Naive thymus-derived CD8-positive, alpha-beta T cell (primary cell): ENCODE data around the gene C1orf122. TPM values are rescaled to one million over a fixed set of nuclear protein-coding genes. Genes with fewer than 3 reads are reported as not detected.
"Not testable (repeated sequence)": the region's sequence is repeated elsewhere in the genome, so short reads cannot be mapped to it uniquely, and the experiment has no call there.

Experiments used
- ATAC-seq, 2 donors: fragments of 150-1000 bp; cut with Tn5 transposase in 1 of 2; sonication (Bioruptor Pico), chemical (Tn5 transposase) in 1 of 2; 1 replicate in 1 of 2; 2 replicates in 1 of 2; pipeline ENCODE4 v1.10.0; 2021; ENCODE audit warnings: mild to moderate bottlenecking in 2 of 2, moderate library complexity in 2 of 2
- POLR2A ChIA-PET: fragments of 350-600 bp; sonication (Branson Sonifier 250); formaldehyde crosslinking; loops from one replicate; lab custom pipeline; 2021; ENCODE audit warnings: antibody characterized with exemption; lab: Charles Lee
- DNase-seq, 10 donors: peaks; one replicate each; pipeline versions ENCODE4 v3.0.0 to v3.0.0-alpha.2; 2020 to 2022
- H3K27ac Mint-ChIP-seq, 10 donors: one replicate each; pipeline ENCODE4 v1.8.0; 2020 to 2022; ENCODE audit warnings: mild to moderate bottlenecking in 10 of 10, mixed read lengths in 10 of 10, moderate library complexity in 4 of 10, inconsistent platforms in 1 of 10
- H3K27me3 Mint-ChIP-seq, 5 donors: one replicate each; pipeline ENCODE4 v1.8.0; 2021 to 2022; ENCODE audit warnings: mixed read lengths in 5 of 5
- H3K36me3 Mint-ChIP-seq, 3 donors: one replicate each; pipeline ENCODE4 v1.8.0; 2020 to 2022; ENCODE audit warnings: mixed read lengths in 3 of 3, mild to moderate bottlenecking in 2 of 3, inconsistent platforms in 1 of 3
- H3K4me1 Mint-ChIP-seq, 4 donors: one replicate each; pipeline ENCODE4 v1.8.0; 2021 to 2022; ENCODE audit warnings: mixed read lengths in 4 of 4
- H3K4me3 Mint-ChIP-seq, 10 donors: one replicate each; pipeline ENCODE4 v1.8.0; 2020 to 2022; ENCODE audit warnings: mild to moderate bottlenecking in 10 of 10, mixed read lengths in 10 of 10, moderate library complexity in 6 of 10, inconsistent platforms in 1 of 10
- H3K9me3 Mint-ChIP-seq, 9 donors: one replicate each; pipeline ENCODE4 v1.8.0; 2020 to 2022; ENCODE audit warnings: mixed read lengths in 9 of 9, mild to moderate bottlenecking in 3 of 9, inconsistent platforms in 1 of 9, moderate library complexity in 1 of 9
- polyA plus RNA-seq, 3 donors: library from polyadenylated mRNA; unstranded; fragments of 300-500 nt; fragmentation: Illumina TruSeq; gene quantifications; one replicate each; pipeline ENCODE4 v1.2.3, GENCODE V29; 2021
- total RNA-seq, 8 experiments: library from RNA in 2 of 8; stranded (reverse) in 2 of 8; gene quantifications; one replicate each; pipeline ENCODE4 v1.2.3 and lab custom pipeline; 2021 to 2026

C1orf122 gene
- total RNA-seq, result 10 to 100 TPM; 15.1 to 16.4 TPM
- polyA plus RNA-seq, result 10 to 100 TPM; 28.5 to 30.5 (median 29.2) TPM
- total RNA-seq (lab: John Stamatoyannopoulos, UW), result 5.9 to 30.4 (median 13.6) reads per million in 6 experiments

DNA sequence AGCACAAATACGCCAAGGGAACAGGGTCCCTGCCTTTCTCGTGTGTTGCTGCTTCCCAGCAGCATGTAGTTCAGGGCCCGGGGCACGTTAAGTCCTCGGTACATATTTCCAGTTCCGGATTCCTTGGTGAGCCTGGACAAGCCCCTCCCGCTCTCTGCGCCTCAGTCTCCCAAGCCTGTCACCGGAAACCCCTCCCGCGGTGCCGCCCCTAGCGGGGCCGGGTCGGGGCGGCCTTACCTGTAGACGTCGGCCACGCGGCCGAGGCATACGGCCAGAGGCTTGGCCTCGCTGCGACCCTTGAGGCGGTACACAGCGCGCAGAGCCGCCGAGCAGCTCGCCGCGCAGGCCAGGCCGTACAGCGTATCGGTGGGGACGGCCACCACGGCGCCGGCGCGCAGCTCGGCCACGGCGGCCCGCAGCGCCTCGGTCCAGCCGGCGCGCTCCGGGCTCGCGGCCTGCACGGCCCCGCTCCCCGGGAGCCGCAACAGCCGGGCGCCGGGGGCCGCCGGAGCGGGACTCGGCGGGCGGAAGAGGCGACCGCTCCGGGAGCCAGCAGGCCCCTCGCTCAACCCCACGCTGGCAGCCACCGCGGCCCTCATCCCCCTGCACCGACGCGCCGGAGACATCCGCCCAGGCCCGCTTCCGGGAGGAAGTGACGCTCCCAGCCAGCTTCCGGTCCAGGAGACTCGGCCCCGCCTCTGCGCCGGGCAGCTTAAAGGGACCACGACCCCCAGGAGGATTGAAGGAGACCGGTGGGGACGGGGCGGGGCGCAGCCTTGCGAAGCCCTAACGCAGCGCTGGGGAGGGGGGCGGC, at the start of gene C1orf122, which contains the start of gene YRDC:
Gene C1orf122 (plus strand): TSS at position 236 of the 814 bp plus-strand sequence. CDS start 615 bp downstream, outside the sequence.
Gene YRDC (minus strand): TSS at position 654 of the 814 bp plus-strand sequence. CDS start 28 bp downstream, at position 626.
- peaks cover 5 to 36% (median 8%) of the 10 kb centered on the region in 3 donors for H3K36me3 Mint-ChIP-seq
- H3K27ac Mint-ChIP-seq, result peak within 1 kb of the TSS; percentile 90 to 99 (median 98)
- POLR2A ChIA-PET, result interaction anchor here (0.6 to 2.7 kb wide), 10 partner anchors 9 to 328 kb away, joined by 3 to 21 read pairs (median 4); partner anchors contain the start of genes CDCA8 and MTF1
- ATAC-seq (peak; percentile 91 to 96), DNase-seq (peak; percentile 82 to 94 (median 88))
- H3K4me1 Mint-ChIP-seq, result peaks cover 10 to 50% (median 43%) of the 10 kb centered on the region in 4 donors
- peak within 1 kb of the TSS; percentile 92 to 99 (median 96) for H3K4me3 Mint-ChIP-seq
- no peaks in the 10 kb centered on the region for H3K27me3 Mint-ChIP-seq
- H3K9me3 Mint-ChIP-seq, result no peaks in the 10 kb centered on the region

DNA sequence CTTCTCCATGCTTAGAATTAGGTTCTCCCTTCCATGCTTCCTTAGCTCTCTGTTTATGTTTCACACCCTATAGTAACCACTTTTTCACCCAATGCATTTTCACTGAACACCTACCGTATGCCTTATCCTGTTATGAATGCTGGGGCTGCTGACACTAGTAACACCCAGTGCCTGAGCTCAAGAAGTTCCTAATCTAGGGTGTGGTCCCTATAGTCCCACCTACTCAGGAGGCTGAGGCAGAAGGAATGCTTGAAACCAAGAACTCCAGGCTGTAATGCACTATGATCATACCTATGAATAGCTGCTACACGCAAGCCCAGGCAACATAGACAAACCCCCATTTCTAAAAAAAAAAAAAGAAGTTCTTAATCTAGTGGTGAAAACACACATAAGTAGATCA, 48.1 kb upstream of the C1orf122 start:
- Mint-ChIP-seq H3K27me3 (peaks cover 18 to 45% (median 34%) of the 10 kb centered on the region in 5 donors), H3K4me1 (peaks cover 0 to 3% (median 2%) of the 10 kb centered on the region in 4 donors), H3K27ac (no peak overlapping the region), H3K9me3 (peaks cover 0 to 5% (median 0%) of the 10 kb centered on the region in 9 donors), H3K4me3 (no peak overlapping the region), H3K36me3 (peaks cover 0 to 4% (median under 1%) of the 10 kb centered on the region in 3 donors)
- POLR2A ChIA-PET, result no interaction called here
- no peak for DNase-seq
- ATAC-seq, result no peak

DNA sequence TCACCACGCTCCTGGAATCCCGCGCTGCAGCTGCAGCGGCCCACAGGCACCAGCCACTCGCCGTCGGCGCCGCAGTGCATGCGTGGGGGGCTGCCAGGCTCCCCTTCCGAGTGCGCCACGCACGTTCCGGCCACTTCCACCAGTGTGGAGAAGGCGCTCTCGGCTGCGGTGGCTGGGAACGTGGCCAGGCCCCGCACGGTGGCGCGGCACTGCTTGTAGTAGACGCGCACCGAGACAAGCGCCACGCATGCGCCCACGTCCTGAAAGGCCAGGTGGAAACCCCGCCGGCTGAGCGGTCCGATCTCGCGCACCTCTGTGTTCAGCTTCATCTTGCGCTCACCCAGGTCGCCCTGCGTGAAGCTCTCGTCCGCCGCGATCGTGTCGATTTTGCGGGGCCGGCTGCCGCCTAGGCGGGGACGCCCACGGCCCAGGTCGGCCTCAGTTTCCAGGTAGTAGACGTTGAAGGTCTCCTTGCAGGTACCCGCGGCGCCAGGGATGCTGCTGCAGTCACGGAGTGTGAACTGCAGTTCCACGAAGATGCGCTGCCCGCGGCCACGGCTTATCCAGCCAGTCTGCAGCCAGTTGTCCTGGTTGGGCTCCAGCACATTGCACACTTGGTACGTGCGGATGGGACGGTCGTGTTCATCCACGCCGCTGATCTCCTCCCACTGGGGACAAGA, 46.0 kb upstream of the C1orf122 start:
- Mint-ChIP-seq H3K27me3 (peaks cover 25 to 54% (median 43%) of the 10 kb centered on the region in 5 donors), H3K4me3 (no peak overlapping the region), H3K4me1 (peaks cover 8 to 13% (median 10%) of the 10 kb centered on the region in 4 donors), H3K36me3 (peaks cover 0 to 6% (median 4%) of the 10 kb centered on the region in 3 donors), H3K27ac (no peak overlapping the region), H3K9me3 (peaks cover 0 to 10% (median 0%) of the 10 kb centered on the region in 9 donors)
- ATAC-seq (no peak), DNase-seq (no peak)
- POLR2A ChIA-PET, result no interaction called here

DNA sequence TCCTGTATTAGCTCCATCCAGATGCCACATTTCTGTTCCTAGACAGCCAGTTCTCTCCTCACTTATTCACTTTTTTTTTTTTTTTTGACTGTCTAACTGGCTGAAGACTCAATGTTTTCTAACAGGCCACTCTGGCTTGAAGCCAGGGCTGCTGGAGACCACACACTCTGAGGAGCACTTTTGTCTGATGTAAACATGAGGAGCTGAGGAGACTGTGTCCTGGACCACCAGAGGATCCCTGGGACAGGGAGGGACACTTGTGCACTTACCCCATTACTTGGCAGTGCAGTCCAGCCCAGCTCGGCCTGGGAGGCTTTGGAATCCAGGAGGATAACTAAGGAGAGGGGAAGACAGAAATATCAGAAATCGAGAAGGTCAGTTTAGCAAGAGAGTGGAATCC, 45.1 kb upstream of the C1orf122 start:
- no peak for ATAC-seq
- POLR2A ChIA-PET, result no interaction called here

DNA sequence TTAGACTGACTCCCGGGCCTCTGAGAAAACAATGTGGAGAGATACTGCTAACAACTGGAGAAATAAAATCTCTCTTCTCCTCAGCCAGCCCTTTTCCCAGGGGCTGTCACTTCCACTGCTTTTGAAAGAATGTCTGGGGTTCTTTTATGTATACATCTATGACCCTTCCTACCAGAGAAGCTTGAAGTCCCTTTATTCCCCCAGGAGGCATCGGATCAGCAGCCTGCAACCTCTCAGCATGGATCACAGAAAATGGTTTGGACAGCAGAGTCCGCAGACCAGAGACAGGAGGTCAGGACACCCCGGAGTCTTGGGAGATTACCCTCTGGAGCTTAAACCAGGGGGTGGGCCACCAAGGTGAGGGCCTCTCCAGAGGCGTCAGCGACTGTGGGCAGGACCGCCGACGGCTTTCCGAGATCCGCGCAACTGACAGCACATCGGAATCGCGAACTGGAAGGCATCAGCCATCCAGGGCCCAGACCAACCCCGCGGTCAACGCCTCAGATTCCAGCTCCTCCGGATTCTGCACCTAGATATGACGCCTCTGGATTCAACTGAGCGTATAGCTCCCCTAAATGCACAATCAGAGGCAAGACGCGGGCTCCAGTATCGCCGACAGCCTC, 43.7 kb upstream of the C1orf122 start:
- Mint-ChIP-seq H3K9me3 (peaks cover 0 to 10% (median 0%) of the 10 kb centered on the region in 9 donors), H3K27ac (no peak overlapping the region), H3K4me3 (no peak overlapping the region), H3K4me1 (peaks cover 8 to 17% (median 10%) of the 10 kb centered on the region in 4 donors), H3K36me3 (peaks cover 0 to 9% (median 6%) of the 10 kb centered on the region in 3 donors), H3K27me3 (peaks cover 40 to 74% (median 63%) of the 10 kb centered on the region in 5 donors)
- DNase-seq (no peak), ATAC-seq (no peak)
- POLR2A ChIA-PET, result no interaction called here

More for the DNA sequence above, 45.1 kb upstream of the C1orf122 start:
- peaks cover 0 to 6% (median 4%) of the 10 kb centered on the region in 3 donors for H3K36me3 Mint-ChIP-seq
- DNase-seq, result no peak
- no peak overlapping the region for H3K4me3 Mint-ChIP-seq
- H3K4me1 Mint-ChIP-seq, result peaks cover 8 to 17% (median 10%) of the 10 kb centered on the region in 4 donors
- no peak overlapping the region for H3K27ac Mint-ChIP-seq
- peaks cover 0 to 10% (median 0%) of the 10 kb centered on the region in 9 donors for H3K9me3 Mint-ChIP-seq
- peaks cover 31 to 61% (median 52%) of the 10 kb centered on the region in 5 donors for H3K27me3 Mint-ChIP-seq

DNA sequence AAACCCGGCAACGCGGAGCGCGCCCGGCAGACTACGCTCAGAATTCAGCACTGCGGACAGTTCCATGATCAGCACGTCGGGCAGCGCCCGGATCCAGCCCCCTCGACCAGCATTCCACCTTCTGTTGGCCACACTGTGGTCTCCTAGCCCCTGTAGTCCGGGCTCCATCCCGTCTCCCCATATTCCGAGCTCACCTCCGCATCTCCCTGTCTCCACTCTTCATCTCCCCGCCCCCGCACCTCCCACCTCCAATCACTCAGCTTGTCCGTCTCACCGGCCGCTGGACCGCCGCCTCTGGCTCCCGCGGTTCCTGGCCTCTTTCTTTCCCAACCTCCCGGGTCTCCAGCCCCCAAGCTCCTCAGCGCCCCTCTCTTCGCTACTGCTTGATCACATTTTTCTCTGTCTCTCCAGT, 43.2 kb upstream of the C1orf122 start:
- peaks cover 0 to 9% (median 6%) of the 10 kb centered on the region in 3 donors for H3K36me3 Mint-ChIP-seq
- H3K4me1 Mint-ChIP-seq, result peaks cover 8 to 17% (median 10%) of the 10 kb centered on the region in 4 donors
- DNase-seq (peak in 6 of 10 donors; percentile 10 to 31 (median 21)), ATAC-seq (no peak)
- peaks cover 46 to 80% (median 69%) of the 10 kb centered on the region in 5 donors for H3K27me3 Mint-ChIP-seq
- no peak overlapping the region for H3K27ac Mint-ChIP-seq
- POLR2A ChIA-PET, result no interaction called here
- peak overlapping the region in 4 of 10 donors; percentile 18 to 65 (median 30) for H3K4me3 Mint-ChIP-seq
- H3K9me3 Mint-ChIP-seq, result peaks cover 0 to 10% (median 0%) of the 10 kb centered on the region in 9 donors

DNA sequence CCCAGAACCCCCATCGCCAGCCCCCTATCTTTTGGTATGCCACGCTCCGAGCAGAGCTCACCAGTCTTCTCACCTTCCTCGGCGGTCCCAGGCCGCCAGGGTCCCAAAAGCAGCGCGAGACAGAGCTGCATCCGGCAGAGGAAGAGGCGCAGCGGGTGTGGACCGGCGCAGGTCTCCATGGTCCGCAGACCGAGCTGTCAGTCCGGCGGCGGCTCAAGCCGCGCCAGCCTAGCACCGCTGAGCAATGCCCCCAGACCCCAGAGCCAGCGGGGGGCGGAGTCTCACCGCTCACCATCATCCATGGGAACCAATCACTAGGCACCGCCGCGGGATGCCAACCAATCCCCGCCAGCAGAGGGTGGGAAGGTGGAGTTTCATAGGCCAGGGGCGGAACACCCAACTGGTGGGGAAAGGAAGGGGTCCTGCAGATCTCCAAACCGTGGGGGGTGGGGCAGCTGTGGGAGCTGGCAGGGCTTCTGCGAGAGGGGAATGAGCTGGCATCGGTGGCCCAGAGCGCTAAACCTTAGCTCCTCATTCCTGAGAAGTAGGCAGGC, 42.6 kb upstream of the C1orf122 start, which contains the start of gene EPHA10:
Gene EPHA10 (minus strand): TSS at position 233 of the 554 bp plus-strand sequence. CDS start 54 bp downstream, at position 179.
- DNase-seq (no peak), ATAC-seq (no peak)
- Mint-ChIP-seq H3K4me1 (peaks cover 8 to 17% (median 10%) of the 10 kb centered on the region in 4 donors), H3K27ac (peak within 1 kb of the TSS in 1 of 10 donors; percentile 18), H3K36me3 (peaks cover 0 to 9% (median 6%) of the 10 kb centered on the region in 3 donors), H3K4me3 (peak within 1 kb of the TSS in 7 of 10 donors; percentile 7 to 65 (median 39)), H3K27me3 (peaks cover 48 to 85% (median 72%) of the 10 kb centered on the region in 5 donors), H3K9me3 (peaks cover 0 to 10% (median 0%) of the 10 kb centered on the region in 9 donors)
- POLR2A ChIA-PET, result no interaction called here

DNA sequence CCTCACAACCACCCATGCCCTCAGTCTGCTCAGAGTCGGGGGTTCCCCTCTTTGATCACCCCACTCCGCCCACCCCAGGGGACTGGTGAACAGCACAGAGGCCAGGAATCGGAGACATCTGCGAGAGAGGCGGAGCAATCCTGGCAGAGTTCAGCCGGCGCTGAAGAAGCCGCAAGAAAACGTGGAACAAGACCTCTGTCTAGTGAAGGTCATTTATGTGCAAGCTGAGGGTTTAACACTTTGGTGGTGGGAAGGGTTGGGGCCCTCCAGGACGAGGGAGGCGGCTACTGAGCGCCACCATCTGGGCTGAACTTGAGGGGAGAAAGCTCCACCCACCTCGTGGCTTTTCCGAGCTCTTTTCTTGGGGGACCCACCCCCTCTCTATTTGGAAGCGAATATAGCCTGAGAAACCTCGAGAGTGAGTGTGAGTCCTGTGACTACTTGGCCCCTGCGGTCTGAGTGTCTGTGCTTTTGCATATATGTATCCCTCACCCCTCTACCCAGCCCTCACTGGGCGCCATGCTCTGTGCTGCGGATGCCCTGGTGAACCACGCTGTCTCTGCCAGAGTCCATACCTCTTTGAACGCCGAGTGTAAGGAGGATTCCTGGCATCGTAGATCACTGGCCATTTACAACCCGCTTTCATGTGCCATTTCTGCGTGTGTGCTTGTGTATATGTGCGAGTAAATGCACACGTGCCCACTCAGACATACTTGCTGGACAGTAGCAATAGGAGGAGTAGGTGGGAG, 41.5 kb upstream of the C1orf122 start:
- Mint-ChIP-seq H3K27ac (no peak overlapping the region), H3K27me3 (peaks cover 49 to 92% (median 81%) of the 10 kb centered on the region in 5 donors), H3K4me3 (peak overlapping the region in 5 of 10 donors; percentile 11 to 60 (median 39)), H3K4me1 (peaks cover 8 to 17% (median 10%) of the 10 kb centered on the region in 4 donors), H3K36me3 (peaks cover 0 to 9% (median 6%) of the 10 kb centered on the region in 3 donors), H3K9me3 (peaks cover 0 to 10% (median 0%) of the 10 kb centered on the region in 9 donors)
- ATAC-seq, result peak in 1 of 2 donors; percentile 65
- DNase-seq, result no peak
- POLR2A ChIA-PET, result no interaction called here

DNA sequence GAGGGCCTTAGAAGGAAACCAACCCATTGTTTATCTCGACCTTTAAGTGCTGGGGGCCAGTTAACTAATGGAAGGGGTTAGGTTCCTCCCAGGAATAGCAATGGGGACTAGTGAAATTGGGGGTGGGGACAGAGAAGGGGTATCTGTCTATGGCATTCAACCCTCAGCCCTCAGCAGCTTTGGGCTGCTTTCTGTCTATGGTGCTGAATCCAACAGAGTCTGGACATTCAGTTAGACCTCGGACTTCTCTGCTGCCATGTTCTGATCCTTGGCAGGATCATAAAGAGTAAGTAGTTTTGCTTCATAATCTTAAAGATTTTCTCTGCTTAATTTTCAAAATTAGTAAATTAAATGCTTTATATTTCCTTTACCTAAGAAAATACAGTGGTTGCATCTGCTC, 40.1 kb upstream of the C1orf122 start:
- DNase-seq (no peak), ATAC-seq (no peak)
- H3K4me3 Mint-ChIP-seq, result no peak overlapping the region
- H3K4me1 Mint-ChIP-seq, result peaks cover 8 to 17% (median 10%) of the 10 kb centered on the region in 4 donors
- POLR2A ChIA-PET, result no interaction called here
- peaks cover 0 to 10% (median 0%) of the 10 kb centered on the region in 9 donors for H3K9me3 Mint-ChIP-seq
- H3K27me3 Mint-ChIP-seq, result peaks cover 48 to 87% (median 73%) of the 10 kb centered on the region in 5 donors
- no peak overlapping the region for H3K27ac Mint-ChIP-seq
- peaks cover 0 to 9% (median 6%) of the 10 kb centered on the region in 3 donors for H3K36me3 Mint-ChIP-seq

DNA sequence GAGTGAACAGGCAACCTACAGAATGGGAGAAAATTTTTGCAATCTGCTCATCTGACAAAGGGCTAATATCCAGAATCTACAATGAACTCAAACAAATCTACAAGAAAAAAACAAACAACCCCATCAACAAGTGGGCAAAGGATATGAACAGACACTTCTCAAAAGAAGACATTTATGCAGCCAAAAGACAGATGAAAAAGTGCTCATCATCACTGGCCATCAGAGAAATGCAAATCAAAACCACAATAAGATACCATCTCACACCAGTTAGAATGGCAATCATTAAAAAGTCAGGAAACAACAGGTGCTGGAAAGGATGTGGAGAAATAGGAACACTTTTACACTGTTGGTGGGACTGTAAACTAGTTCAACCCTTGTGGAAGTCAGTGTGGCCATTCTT, 36.1 kb upstream of the C1orf122 start:
- ATAC-seq, H3K36me3 Mint-ChIP-seq, H3K4me3 Mint-ChIP-seq, DNase-seq, H3K27ac Mint-ChIP-seq, H3K4me1 Mint-ChIP-seq, POLR2A ChIA-PET: not testable (repeated sequence)
- Mint-ChIP-seq H3K27me3 (peaks cover 33 to 65% (median 47%) of the 10 kb centered on the region in 5 donors), H3K9me3 (peaks cover 0 to 12% (median 2%) of the 10 kb centered on the region in 9 donors)
